GM12878 (cell line): ENCODE data around the gene C20orf173. TPM values are rescaled to one million over a fixed set of nuclear protein-coding genes. Genes with fewer than 3 reads are reported as not detected.
A peak's percentile ranks its signal among the peaks of the same experiment; 100 is the strongest.

ENCODE experiments used
- ATAC-seq: fragments of 200-7000 bp; cut with Tn5 transposase; 3 replicates; pipeline ENCODE4 v1.9.1; 2020; ENCODE audit warnings: mild to moderate bottlenecking, moderate library complexity
- BruUV-seq: library from RNA; stranded (reverse); fragments of 400-500 nt; replicated peaks from 2 replicates; lab custom pipeline; 2021; lab: Mats Ljungman, UMichigan
- CTCF ChIA-PET: fragments of 300-600 bp; sonication (Branson Sonifier 250); formaldehyde crosslinking; extraction: SDS; loops from one replicate; lab custom pipeline; 2021; ENCODE audit warnings: inconsistent platforms; lab: Yijun Ruan, JAX
- POLR2A ChIA-PET: fragments of 350-600 bp; formaldehyde crosslinking; extraction: SDS; loops from one replicate; lab custom pipeline; 2021; ENCODE audit warnings: inconsistent platforms; lab: Charles Lee
- RAD21 ChIA-PET: fragments of 300-600 bp; sonication (Branson Sonifier 250); formaldehyde crosslinking; loops from one replicate; lab custom pipeline; 2023; ENCODE audit warnings: antibody characterized with exemption; ENCODE audit not compliant: unreplicated experiment; lab: Charles Lee
- SMC1A ChIA-PET: fragments of 300-600 bp; sonication (Branson Sonifier 250); formaldehyde crosslinking; loops from one replicate; lab custom pipeline; 2023; ENCODE audit not compliant: unreplicated experiment, uncharacterized antibody; lab: Charles Lee
- DNase-seq: peaks from one replicate; pipeline ENCODE4 v3.0.0-alpha.2; 2011; ENCODE audit warnings: low read depth, low spot score
- FAIRE-seq: peaks from 3 replicates; lab custom pipeline; 2011; peaks lifted over from hg19 to GRCh38; lab: Jason Lieb, UNC
- H2AFZ ChIP-seq: 2 replicates; pipeline ENCODE4 v1.6.0; 2011; ENCODE audit warnings: low read depth, low read length, control low read depth; ENCODE audit not compliant: control insufficient read depth
- H3K27ac ChIP-seq: 2 replicates; pipeline ENCODE4 v1.5.1; 2011; ENCODE audit warnings: control low read depth; ENCODE audit not compliant: control insufficient read depth, insufficient read depth
- H3K27me3 ChIP-seq, 2 experiments: replicated peaks in 1 of 2; 2 replicates each; pipeline versions ENCODE4 v1.6.0 to v1.6.1; 2011; ENCODE audit warnings: low read length in 1 of 2; ENCODE audit not compliant: control insufficient read depth in 2 of 2, insufficient read depth in 2 of 2
- H3K36me3 ChIP-seq, 2 experiments: 2 replicates each; pipeline ENCODE4 v1.5.1; 2011; ENCODE audit warnings: low read length in 1 of 2; ENCODE audit not compliant: control insufficient read depth in 2 of 2, insufficient read depth in 2 of 2
- H3K4me1 ChIP-seq: 2 replicates; pipeline ENCODE4 v1.6.1; 2011; ENCODE audit warnings: mild to moderate bottlenecking, low read length, moderate library complexity, mixed read lengths; ENCODE audit not compliant: control insufficient read depth, insufficient read depth
- H3K4me2 ChIP-seq: 2 replicates; pipeline ENCODE4 v1.6.0; 2011; ENCODE audit warnings: control low read depth; ENCODE audit not compliant: control insufficient read depth, insufficient read depth
- H3K4me3 ChIP-seq: fragments of 200-600 bp; sonication (generic); 2 replicates; pipeline ENCODE4 v1.5.1; 2016
- H3K79me2 ChIP-seq: 2 replicates; pipeline ENCODE4 v1.6.0; 2011; ENCODE audit warnings: low read length; ENCODE audit not compliant: control insufficient read depth, insufficient read depth
- H3K9ac ChIP-seq: 2 replicates; pipeline ENCODE4 v1.8.0; 2011; ENCODE audit warnings: low read length, control low read depth, mixed read lengths; ENCODE audit not compliant: control insufficient read depth, insufficient read depth
- H3K9me3 ChIP-seq: replicated peaks from 3 replicates; pipeline ENCODE4 v1.5.1; 2011; ENCODE audit warnings: mild to moderate bottlenecking, low read length; ENCODE audit not compliant: control insufficient read depth, insufficient read depth
- H4K20me1 ChIP-seq: 2 replicates; pipeline ENCODE4 v1.6.0; 2011; ENCODE audit not compliant: control insufficient read depth, insufficient read depth
- BMI1 ChIP-seq: fragments of 450-650 bp; IDR thresholded peaks from 2 replicates; pipeline ENCODE4 v1.6.1; 2016; ENCODE audit warnings: mild to moderate bottlenecking, moderate library complexity, borderline replicate concordance
- NRF1 ChIP-seq: conservative IDR thresholded peaks from 2 replicates; pipeline ENCODE4 v1.6.1; 2011; ENCODE audit warnings: mild to moderate bottlenecking, low read depth, low read length, improper control_type of control experiment
- PAX8 ChIP-seq: fragments of 450-650 bp; IDR thresholded peaks from 2 replicates; pipeline ENCODE4 v1.6.1; 2017; ENCODE audit warnings: mild to moderate bottlenecking, moderate library complexity
- RFX5 ChIP-seq: IDR thresholded peaks from 2 replicates; pipeline ENCODE4 v1.6.1; 2011; ENCODE audit warnings: low read depth, low read length, improper control_type of control experiment
- USF1 ChIP-seq: IDR thresholded peaks from 2 replicates; pipeline ENCODE4 v1.6.1; 2011; ENCODE audit warnings: borderline replicate concordance, low read depth, mild to moderate bottlenecking, moderate library complexity, mixed read lengths, low read length; ENCODE audit not compliant: insufficient read depth; ENCODE audit errors: extremely low read length
- ZBTB40 ChIP-seq: fragments of 450-650 bp; IDR thresholded peaks from 2 replicates; pipeline ENCODE4 v1.6.1; 2016; ENCODE audit warnings: mild to moderate bottlenecking, moderate library complexity, borderline replicate concordance
- ZSCAN29 ChIP-seq: fragments of 450-650 bp; IDR thresholded peaks from 2 replicates; pipeline ENCODE4 v1.6.1; 2017; ENCODE audit warnings: mild to moderate bottlenecking, moderate library complexity
- WGBS: methylation state at CpG from one replicate; pipeline ENCODE4 v1.1.6; 2016; ENCODE audit warnings: low lambda C conversion rate; ENCODE audit not compliant: insufficient replicate concordance, insufficient coverage; ENCODE audit errors: missing lambda C conversion rate; 5-methylcytosine and 5-hydroxymethylcytosine counted together
- in situ Hi-C: fragments of 300-500 bp; cut with MboI; formaldehyde crosslinking; loops from 9 replicates; pipeline ENCODE4 v1.14.3; 2018; ENCODE audit warnings: mixed read lengths
- intact Hi-C: fragments of 100-400 bp; cut with micrococcal nuclease; formaldehyde crosslinking; loops from one replicate; pipeline ENCODE4 v1.14.2; 2022; ENCODE audit not compliant: unreplicated experiment
- polyA plus RNA-seq, 11 experiments: library from polyadenylated mRNA; depleted of rRNA in 4 of 11; unstranded in 6 of 11; stranded (reverse) in 5 of 11; fragments of >200 nt; fragmentation: Nextera tagmentation in 4 of 11; fragmentation: Illumina TruSeq in 1 of 11; extraction: Ambion mirVana in 4 of 11; extraction: Trizol in 1 of 11; gene quantifications; 1 replicate in 1 of 11; 2 replicates in 10 of 11; pipeline versions ENCODE4 v1.2.1 to v1.2.3, GENCODE V29; 2011 to 2016; ENCODE audit warnings: inconsistent platforms in 2 of 11, missing spikeins in 2 of 11, low read depth in 1 of 11
- total RNA-seq, 4 experiments: library from RNA; depleted of rRNA in 3 of 4; stranded (reverse); fragments of >200 nt in 3 of 4; fragmentation: Illumina TruSeq in 1 of 4; extraction: Trizol in 1 of 4; gene quantifications; 2 replicates each; pipeline versions ENCODE4 v1.2.1 to v1.2.3, GENCODE V29; 2013 to 2021

Gene C20orf173
- total and polyA plus RNA-seq, 10 of the 15 experiments (the other 5 are each of a cell fraction or from before 2014, with no cell fraction given): not detected

GRCh38 chr20:35541118-35541782, 11.8 kb upstream of the C20orf173 start:
- Histone ChIP-seq H2AFZ (peak overlapping the region; percentile 81), H3K4me2 (peak overlapping the region; percentile 64), H3K4me3 (peak overlapping the region; percentile 92; the same call in 1 of the 2 replicates), H3K9me3 (no peaks in the 10 kb centered on the region), H3K9ac (peak overlapping the region; percentile 78; the same call in 1 of the 2 replicates), H3K79me2 (peaks cover 6% of the 10 kb centered on the region; the same call in 1 of the 2 replicates), H3K27me3 (no peaks in the 10 kb centered on the region), H4K20me1 (no peaks in the 10 kb centered on the region), H3K4me1 (peaks cover 12% of the 10 kb centered on the region), H3K27ac (no peak overlapping the region), H3K36me3 (no peaks in the 10 kb centered on the region; a peak in 1 of 4 replicates)
- ChIA-PET RAD21 (interaction anchor here (1.0 kb wide), 2 partner anchors 78 to 201 kb away, joined by 3 to 4 read pairs; partner anchors contain the start of gene RBM39), POLR2A (interaction anchor here (0.5 to 4.0 kb wide), 4 partner anchors 50 to 1178 kb away, joined by 3 to 16 read pairs (median 6); partner anchors contain the start of genes ITCH, RBM39 and SCAND1), SMC1A (interaction anchor here (0.8 to 2.0 kb wide), 6 partner anchors 37 to 201 kb away, joined by 3 to 9 read pairs (median 3); partner anchors contain the start of genes CPNE1, RBM12, RBM39 and SPAG4), CTCF (interaction anchor here (0.8 to 1.8 kb wide), 4 partner anchors 50 to 159 kb away, joined by 3 to 5 read pairs (median 4); no protein-coding TSS in a partner anchor)
- TF ChIP-seq BMI1 (no peak), NRF1 (no peak)
- in situ Hi-C loops (no loop called here), intact Hi-C loops (loop anchor here (5.0 kb wide), 1 partner anchor 76 kb away; the partner anchor contains the start of gene SPAG4)
- no peak for FAIRE-seq
- BruUV-seq: no TSS peak
- ATAC-seq: no peak
- 42% methylated on average over 13 of the region's 13 CpGs for WGBS
- no peak for DNase-seq

GRCh38 chr20:35539756-35540212, 10.3 kb upstream of the C20orf173 start:
- ChIA-PET POLR2A (interaction anchor here (0.6 to 4.0 kb wide), 2 partner anchors 49 to 1023 kb away, joined by 5 to 16 read pairs; no protein-coding TSS in a partner anchor), RAD21 (no interaction called here), CTCF (interaction anchor here (1.4 to 1.8 kb wide), 2 partner anchors 48 to 80 kb away, joined by 4 to 5 read pairs; no protein-coding TSS in a partner anchor), SMC1A (interaction anchor here (1.0 kb wide), 1 partner anchor 85 kb away, joined by 3 read pairs; the partner anchor contains the start of gene CEP250)
- Histone ChIP-seq H3K4me2 (no peak overlapping the region), H3K9me3 (no peaks in the 10 kb centered on the region), H3K27ac (no peak overlapping the region), H2AFZ (peak overlapping the region; percentile 78), H4K20me1 (no peaks in the 10 kb centered on the region), H3K9ac (no peak overlapping the region), H3K27me3 (no peaks in the 10 kb centered on the region), H3K79me2 (peaks cover 6% of the 10 kb centered on the region; the same call in 1 of the 2 replicates), H3K36me3 (no peaks in the 10 kb centered on the region; a peak in 1 of 4 replicates), H3K4me1 (peaks cover 12% of the 10 kb centered on the region), H3K4me3 (no peak overlapping the region; the same call in 1 of the 2 replicates)
- DNase-seq: peak; percentile 70
- intact Hi-C loops (loop anchor here (5.0 kb wide), 1 partner anchor 78 kb away; the partner anchor contains the start of gene SPAG4), in situ Hi-C loops (no loop called here)
- peak; percentile 52 for FAIRE-seq
- WGBS: 77% methylated on average over 11 of the region's 11 CpGs
- ATAC-seq: peak; percentile 89
- BruUV-seq: no TSS peak
- TF ChIP-seq PAX8 (no peak), ZBTB40 (peak; percentile 61; the same call in 1 of the 2 replicates), USF1 (no peak), RFX5 (peak; percentile 70), ZSCAN29 (no peak)
